HepG2 (cell line): Measurements from ENCODE around the gene ARHGEF37. TPM values are rescaled to one million over a fixed set of nuclear protein-coding genes. Genes with fewer than 3 reads are reported as not detected.

Experiments
- ATAC-seq: fragments of 200-7000 bp; cut with Tn5 transposase; 3 replicates; pipeline ENCODE4 v1.9.1; 2020; ENCODE audit warnings: mild to moderate bottlenecking, moderate library complexity
- BruUV-seq: library from RNA; stranded (reverse); fragments of 400-500 nt; replicated peaks from 2 replicates; lab custom pipeline; 2021; lab: Mats Ljungman, UMichigan
- CTCF ChIA-PET: fragments of 300-600 bp; formaldehyde crosslinking; extraction: SDS; loops from one replicate; lab custom pipeline; 2021; ENCODE audit warnings: low total read pairs, inconsistent platforms, low intra/inter-chr PET ratio; lab: Yijun Ruan, JAX
- POLR2A ChIA-PET: fragments of 350-600 bp; sonication (Branson Sonifier 250); formaldehyde crosslinking; loops from one replicate; lab custom pipeline; 2020; ENCODE audit warnings: antibody characterized with exemption, inconsistent platforms; lab: Yijun Ruan, JAX
- DNase-seq: peaks from one replicate; pipeline ENCODE4 v3.0.0-alpha.2; 2015; ENCODE audit warnings: low spot score
- FAIRE-seq: peaks from 3 replicates; lab custom pipeline; 2011; peaks lifted over from hg19 to GRCh38; lab: Jason Lieb, UNC
- H2AFZ ChIP-seq: one replicate; pipeline ENCODE4 v1.6.1; 2011; ENCODE audit warnings: low read length, inconsistent platforms
- H3K27ac ChIP-seq: fragments of 300-600 bp; 3 replicates; pipeline ENCODE4 v1.8.0; 2011; ENCODE audit warnings: mixed run types, mild to moderate bottlenecking, mixed read lengths, low read length, inconsistent platforms; ENCODE audit not compliant: insufficient read depth; ENCODE audit errors: extremely low read length
- H3K27me3 ChIP-seq, 2 experiments: fragments of 200-600 bp in 1 of 2; 2 replicates in 1 of 2; 3 replicates in 1 of 2; pipeline versions ENCODE4 v1.6.0 to v1.8.0; 2011; ENCODE audit warnings: low read length in 2 of 2, mild to moderate bottlenecking in 2 of 2, moderate library complexity in 2 of 2, inconsistent platforms in 1 of 2; ENCODE audit not compliant: insufficient read depth in 2 of 2, control insufficient read depth in 1 of 2
- H3K36me3 ChIP-seq, 2 experiments: fragments of 200-600 bp in 1 of 2; replicated peaks in 1 of 2; 2 replicates in 1 of 2; 3 replicates in 1 of 2; pipeline versions ENCODE4 v1.5.1 to v1.8.0; 2011; ENCODE audit warnings: low read length in 2 of 2, inconsistent platforms in 1 of 2; ENCODE audit not compliant: insufficient read depth in 2 of 2, control insufficient read depth in 1 of 2
- H3K4me1 ChIP-seq: 2 replicates; pipeline ENCODE4 v1.5.1; 2012; ENCODE audit warnings: low read length, inconsistent platforms; ENCODE audit not compliant: insufficient read depth
- H3K4me2 ChIP-seq: 2 replicates; pipeline ENCODE4 v1.6.0; 2011; ENCODE audit warnings: low read depth, low read length, inconsistent platforms
- H3K4me3 ChIP-seq, 3 experiments: fragments of 200-600 bp in 1 of 3; sonication (generic), shearing (Covaris generic) in 1 of 3; replicated peaks in 1 of 3; 2 replicates each; pipeline ENCODE4 v1.5.1; 2011 to 2016; ENCODE audit warnings: low read length in 3 of 3, inconsistent platforms in 2 of 3, low read depth in 2 of 3, mild to moderate bottlenecking in 2 of 3, control low read depth in 1 of 3, mixed read lengths in 1 of 3; ENCODE audit not compliant: insufficient read depth in 1 of 3
- H3K79me2 ChIP-seq: one replicate; pipeline ENCODE4 v1.6.1; 2011; ENCODE audit warnings: low read length, inconsistent platforms; ENCODE audit not compliant: insufficient read depth
- H3K9ac ChIP-seq: 2 replicates; pipeline ENCODE4 v1.6.0; 2011; ENCODE audit warnings: mild to moderate bottlenecking, low read depth, low read length, inconsistent platforms; ENCODE audit not compliant: insufficient read depth
- H3K9me3 ChIP-seq: 2 replicates; pipeline ENCODE4 v1.5.1; 2012; ENCODE audit warnings: mild to moderate bottlenecking, low read length
- H4K20me1 ChIP-seq: 2 replicates; pipeline ENCODE4 v1.6.0; 2011; ENCODE audit warnings: inconsistent platforms, mild to moderate bottlenecking, low read length, moderate library complexity; ENCODE audit not compliant: insufficient read depth
- CTCF ChIP-seq: sonication (generic); formaldehyde crosslinking; IDR thresholded peaks from 2 replicates; pipeline ENCODE4 v1.5.0; 2020; ENCODE audit warnings: mild to moderate bottlenecking, missing genetic modification reagents, moderate library complexity
- PRDM10 ChIP-seq: sonication (generic); formaldehyde crosslinking; IDR thresholded peaks from 2 replicates; pipeline ENCODE4 v1.4.0; 2020; ENCODE audit warnings: low read depth, missing genetic modification reagents
- RELA ChIP-seq: sonication (generic); formaldehyde crosslinking; IDR thresholded peaks from 2 replicates; pipeline ENCODE4 v1.4.0; 2020; ENCODE audit warnings: missing genetic modification reagents
- TOPORS ChIP-seq: sonication (generic); formaldehyde crosslinking; IDR thresholded peaks from 2 replicates; pipeline ENCODE4 v1.8.0; 2023; ENCODE audit warnings: mild to moderate bottlenecking, missing genetic modification reagents
- ZNF367 ChIP-seq: sonication (generic); formaldehyde crosslinking; IDR thresholded peaks from 2 replicates; pipeline ENCODE4 v1.4.0; 2020; ENCODE audit warnings: missing genetic modification reagents, borderline replicate concordance
- WGBS: methylation state at CpG from one replicate; pipeline ENCODE4 v1.1.6; 2017; ENCODE audit warnings: low lambda C conversion rate; 5-methylcytosine and 5-hydroxymethylcytosine counted together
- in situ Hi-C: cut with HindIII; loops from 2 replicates; pipeline ENCODE4 v1.10.0; 2017; ENCODE audit warnings: low pct_unique_long_range_greater_than_20kb; ENCODE audit not compliant: extremely low pct_ligation_motif_present
- intact Hi-C: fragments of 100-400 bp; cut with micrococcal nuclease; formaldehyde crosslinking; loops from one replicate; pipeline ENCODE4 v1.10.0; 2022; ENCODE audit not compliant: unreplicated experiment
- polyA plus RNA-seq, 8 experiments: library from polyadenylated mRNA; depleted of rRNA in 3 of 8; stranded (reverse) in 7 of 8; unstranded in 1 of 8; fragments of >200 nt; fragmentation: Illumina TruSeq in 4 of 8; extraction: Trizol in 4 of 8; gene quantifications; 2 replicates each; pipeline versions ENCODE4 v1.2.1 to v1.2.3, GENCODE V29; 2011 to 2016; ENCODE audit warnings: low read depth in 4 of 8, missing spikeins in 1 of 8, mixed read lengths in 1 of 8; ENCODE audit not compliant: insufficient read depth in 1 of 8
- total RNA-seq, 5 experiments: library from RNA; depleted of rRNA; stranded (reverse); fragments of >200 nt; fragmentation: Illumina TruSeq; extraction: Trizol; gene quantifications; 2 replicates each; pipeline ENCODE4 v1.2.3, GENCODE V29; 2016; ENCODE audit warnings: low read depth in 1 of 5

ARHGEF37 gene
- total and polyA plus RNA-seq, 2 of the 13 experiments (the other 11 are each of a cell fraction or from before 2014, with no cell fraction given) = 0.18 to 0.27 TPM

DNA sequence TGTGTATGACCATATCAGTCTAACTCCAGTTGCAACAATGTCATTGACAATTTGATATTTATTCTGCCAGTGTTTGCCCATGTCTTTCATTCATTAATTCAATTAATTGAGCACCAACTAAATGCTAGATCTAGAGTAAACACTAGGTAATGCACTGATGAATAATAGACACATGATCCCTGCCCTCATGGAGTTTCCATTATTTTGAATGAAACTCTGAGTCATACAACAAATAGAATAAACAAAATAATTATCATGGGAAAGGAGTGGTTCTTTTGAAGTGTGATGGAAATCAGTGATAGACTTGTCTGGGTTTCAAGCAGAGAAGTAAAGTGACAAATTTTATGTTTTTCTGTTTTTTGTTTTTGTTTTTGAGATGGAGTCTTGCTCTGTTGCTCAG, 4.6 kb downstream of the ARHGEF37 start (continued):
- TF ChIP-seq RELA (CRISPR knock-in tag) (no peak), ZNF367 (CRISPR knock-in tag) (no peak)
- TF ChIP-seq, all 625 proteins: peak for 0

DNA sequence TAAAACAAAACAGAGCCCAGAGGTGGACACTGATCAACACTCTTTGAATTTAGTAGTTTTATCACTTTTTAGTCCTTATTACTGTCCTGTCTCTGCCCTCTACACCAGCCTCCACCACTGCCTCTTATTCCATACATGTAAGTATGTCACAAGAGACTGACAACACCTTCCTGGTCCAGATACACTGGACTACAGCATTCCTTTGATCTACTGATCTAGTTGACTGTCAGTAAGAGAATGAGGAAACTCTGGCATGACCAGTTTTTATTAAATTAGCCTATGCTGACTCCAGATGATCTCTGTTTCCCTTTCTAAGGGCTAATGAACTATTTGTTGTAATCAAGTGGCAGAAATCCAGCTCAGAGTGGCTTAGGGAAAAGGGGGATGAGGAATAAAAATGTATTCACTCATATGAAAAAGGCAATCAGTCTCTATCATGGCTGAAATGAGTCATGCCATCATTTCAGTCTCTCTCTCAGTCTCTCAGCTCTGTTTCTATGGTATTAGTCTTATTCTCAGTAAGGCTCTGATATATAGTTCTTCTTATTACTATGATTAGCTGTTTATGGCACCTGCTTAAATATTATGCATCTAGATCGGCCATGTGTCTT, 5.5 kb downstream of the ARHGEF37 start:
- DNase-seq = no peak
- BruUV-seq = no TSS peak
- CTCF ChIA-PET = no interaction called here

More for the DNA sequence above, 5.5 kb downstream of the ARHGEF37 start:
- intact Hi-C loops = no loop called here
- no peak overlapping the region for H3K4me2 ChIP-seq
- H3K4me1 ChIP-seq = peaks cover 5% of the 10 kb centered on the region
- H3K27me3 ChIP-seq = peaks cover 0 to 8% of the 10 kb centered on the region in 2 experiments; a peak in 2 of 5 replicates
- no peak for ATAC-seq
- TF ChIP-seq CTCF = no peak
- TF ChIP-seq TOPORS (CRISPR knock-in tag) = no peak
- no peak for TF ChIP-seq PRDM10
- TF ChIP-seq, all 625 proteins: peak for 0
- no peak for FAIRE-seq
- H3K9ac ChIP-seq = no peak overlapping the region
- no peak overlapping the region for H3K27ac ChIP-seq
- in situ Hi-C loops = no loop called here
- POLR2A ChIA-PET = no interaction called here
- no peak overlapping the region for H3K4me3 ChIP-seq
- H3K79me2 ChIP-seq = no peaks in the 10 kb centered on the region
- WGBS = 4% methylated on average over 1 of the region's 1 CpG
- H2AFZ ChIP-seq = no peak overlapping the region
- H4K20me1 ChIP-seq = no peaks in the 10 kb centered on the region
- no peaks in the 10 kb centered on the region for H3K36me3 ChIP-seq
- no peaks in the 10 kb centered on the region for H3K9me3 ChIP-seq
